Putamen (tissue), 1 donor: ENCODE data around the gene EIF4E2.
A peak's percentile ranks its signal among the peaks of the same experiment; 100 is the strongest.

Experiments used
- DNase-seq: peaks from one replicate; pipeline ENCODE4 v3.0.0-alpha.2; 2016; ENCODE audit warnings: low spot score

EIF4E2 gene

GRCh38 chr2:232550354-232551249, at the start of gene EIF4E2, which contains the start of gene TIGD1:
Gene EIF4E2, plus strand, starts transcription at chr2:232550689. Its CDS starts 36 bp downstream, at chr2:232550725.
Gene TIGD1, minus strand, starts transcription at chr2:232550557. Its CDS starts 675 bp downstream, at chr2:232549882.
- peak; percentile 94 for DNase-seq

GRCh38 chr2:232501331-232501771, 49.1 kb upstream of the EIF4E2 start:
- no peak for DNase-seq

GRCh38 chr2:232501794-232502390, 48.6 kb upstream of the EIF4E2 start:
- DNase-seq, result no peak

GRCh38 chr2:232502511-232502910, 48.0 kb upstream of the EIF4E2 start:
- no peak for DNase-seq

- DNase-seq, result peak; percentile 29
Measured at GRCh38 chr2:232502911-232503808, 47.3 kb upstream of the EIF4E2 start.

GRCh38 chr2:232503809-232504323, 46.6 kb upstream of the EIF4E2 start:
- no peak for DNase-seq

- DNase-seq, result no peak
Measured at GRCh38 chr2:232504438-232504837, 46.1 kb upstream of the EIF4E2 start.

- no peak for DNase-seq
Measured at GRCh38 chr2:232505856-232506255, 44.6 kb upstream of the EIF4E2 start.

- DNase-seq, result no peak
Measured at GRCh38 chr2:232506709-232507108, 43.8 kb upstream of the EIF4E2 start.

GRCh38 chr2:232508251-232508650, 42.2 kb upstream of the EIF4E2 start:
- DNase-seq, result no peak

- no peak for DNase-seq
Measured at GRCh38 chr2:232511336-232511890, 39.1 kb upstream of the EIF4E2 start.

GRCh38 chr2:232512602-232513001, 37.9 kb upstream of the EIF4E2 start:
- no peak for DNase-seq

- no peak for DNase-seq
Measured at GRCh38 chr2:232513353-232513752, 37.1 kb upstream of the EIF4E2 start.

GRCh38 chr2:232515639-232516038, 34.9 kb upstream of the EIF4E2 start:
- no peak for DNase-seq

GRCh38 chr2:232516551-232516950, 33.9 kb upstream of the EIF4E2 start:
- no peak for DNase-seq

GRCh38 chr2:232518844-232519243, 31.6 kb upstream of the EIF4E2 start:
- DNase-seq, result no peak

GRCh38 chr2:232519581-232520438, 30.7 kb upstream of the EIF4E2 start, which contains the start of gene PRSS56:
Gene PRSS56, plus strand, starts transcription at chr2:232520388. Its CDS starts 211 bp downstream, at chr2:232520599.
- no peak for DNase-seq

GRCh38 chr2:232520489-232520888, 30.0 kb upstream of the EIF4E2 start:
- DNase-seq, result no peak

- DNase-seq, result no peak
Measured at GRCh38 chr2:232521098-232521497, 29.4 kb upstream of the EIF4E2 start.

GRCh38 chr2:232521959-232522622, 28.4 kb upstream of the EIF4E2 start:
- no peak for DNase-seq
